AG04449 (cell line): ENCODE measurements around the gene SATB1.
"Not testable (repeated sequence)": the region's sequence is repeated elsewhere in the genome, so short reads cannot be mapped to it uniquely, and the experiment has no call there.

Source experiments
- CTCF ChIA-PET: fragments of 350-600 bp; formaldehyde crosslinking; extraction: SDS; loops from one replicate; lab custom pipeline; 2021; ENCODE audit warnings: antibody characterized with exemption; lab: Yijun Ruan, JAX
- POLR2A ChIA-PET: fragments of 400-600, 350-600 bp; formaldehyde crosslinking; extraction: SDS; loops from one replicate; lab custom pipeline; 2020; ENCODE audit warnings: antibody characterized with exemption, inconsistent platforms; lab: Yijun Ruan, JAX
- DNase-seq: peaks from one replicate; pipeline ENCODE4 v3.0.0-alpha.2; 2010; ENCODE audit warnings: low read depth, low spot score
- H3K4me3 ChIP-seq: 2 replicates; pipeline ENCODE4 v1.5.1; 2011; ENCODE audit warnings: low read depth, mild to moderate bottlenecking, control low read depth, low read length
- CTCF ChIP-seq: IDR thresholded peaks from one replicate; pipeline ENCODE4 v1.5.1; 2011; ENCODE audit warnings: mild to moderate bottlenecking, moderate library complexity, low read length, control low read depth, inconsistent platforms; ENCODE audit not compliant: insufficient read depth; ENCODE audit errors: missing control alignments

Gene SATB1

DNA sequence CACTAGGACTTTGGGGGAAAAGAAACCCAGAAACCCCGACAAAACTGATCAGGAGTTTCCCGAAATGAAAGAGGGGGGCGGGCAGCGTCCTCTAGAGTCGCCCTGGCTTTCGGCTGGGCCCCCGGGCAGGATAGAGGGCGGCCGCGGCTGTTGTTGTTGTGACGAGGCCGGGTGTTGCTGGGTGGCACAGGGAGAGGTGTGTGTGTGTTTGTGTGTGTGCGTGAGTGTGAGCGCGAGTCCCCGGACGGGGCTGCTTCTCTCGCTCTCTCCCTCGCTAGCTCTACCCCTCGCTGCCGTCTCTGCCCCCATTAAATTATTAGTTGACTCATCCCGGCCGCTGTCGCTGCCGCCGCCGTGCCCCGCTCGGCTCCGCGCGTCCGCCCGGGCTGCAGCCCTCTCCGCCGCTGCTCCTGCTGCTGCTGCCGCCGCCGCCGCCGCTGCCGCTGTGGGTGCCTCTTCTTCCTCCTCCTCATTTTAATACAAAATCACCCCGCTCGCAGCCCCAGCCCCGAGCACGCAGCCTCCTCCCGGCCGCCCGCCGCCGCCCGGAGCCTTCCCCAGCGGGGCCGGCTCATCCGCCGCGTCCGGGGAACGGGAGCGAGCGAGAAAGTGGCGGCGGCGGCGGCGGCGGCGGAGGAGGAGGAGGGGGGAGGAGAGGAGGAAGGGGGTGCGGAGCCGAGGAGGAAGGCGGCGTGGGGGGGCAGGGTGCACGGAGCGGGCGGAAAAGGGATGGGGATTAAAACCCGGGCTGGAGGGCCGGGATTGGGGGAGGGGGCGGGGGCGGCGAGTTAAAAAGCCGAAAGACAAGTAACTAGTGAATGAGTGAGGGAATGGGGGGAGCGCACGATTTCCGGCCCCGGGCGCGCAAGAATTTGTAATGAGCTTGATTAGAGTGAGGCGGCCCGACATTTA, at the start of gene SATB1:
TSS of gene SATB1 (minus strand) at position 611 of the 912 bp plus-strand sequence. CDS start 4,372 bp downstream, outside the sequence.
- DNase-seq = no peak
- ChIA-PET POLR2A (no interaction called here), CTCF (no interaction called here)
- peak within 1 kb of the TSS; percentile 74 for H3K4me3 ChIP-seq
- no peak for TF ChIP-seq CTCF

- TF ChIP-seq CTCF = no peak
- H3K4me3 ChIP-seq = no peak overlapping the region
- ChIA-PET POLR2A (no interaction called here), CTCF (no interaction called here)
- no peak for DNase-seq
These were observed 49.1 kb upstream of the SATB1 start for GRCh38 chr3:18474202-18474601.

DNA sequence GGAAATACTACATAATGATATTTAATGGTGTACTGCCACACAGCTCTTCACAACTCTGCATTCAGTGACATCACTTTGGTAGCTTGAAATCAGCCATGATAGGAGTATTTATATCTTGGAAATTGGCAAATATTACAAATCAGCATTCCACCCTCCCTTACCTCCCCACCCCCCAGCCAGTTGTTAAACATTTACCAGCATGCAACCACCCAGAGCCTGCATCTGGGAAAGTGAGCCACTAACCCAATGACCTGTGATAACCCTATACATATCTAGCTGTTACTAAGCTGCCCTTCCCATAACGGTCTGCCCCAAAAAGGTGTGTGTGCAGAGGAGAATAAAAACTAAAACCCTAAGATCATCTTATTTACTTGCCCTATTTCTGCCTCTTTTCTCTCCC, 44.6 kb upstream of the SATB1 start:
- POLR2A ChIA-PET = no interaction called here
- DNase-seq = no peak
- CTCF ChIA-PET = no interaction called here
- no peak overlapping the region for H3K4me3 ChIP-seq
- TF ChIP-seq CTCF = no peak

DNA sequence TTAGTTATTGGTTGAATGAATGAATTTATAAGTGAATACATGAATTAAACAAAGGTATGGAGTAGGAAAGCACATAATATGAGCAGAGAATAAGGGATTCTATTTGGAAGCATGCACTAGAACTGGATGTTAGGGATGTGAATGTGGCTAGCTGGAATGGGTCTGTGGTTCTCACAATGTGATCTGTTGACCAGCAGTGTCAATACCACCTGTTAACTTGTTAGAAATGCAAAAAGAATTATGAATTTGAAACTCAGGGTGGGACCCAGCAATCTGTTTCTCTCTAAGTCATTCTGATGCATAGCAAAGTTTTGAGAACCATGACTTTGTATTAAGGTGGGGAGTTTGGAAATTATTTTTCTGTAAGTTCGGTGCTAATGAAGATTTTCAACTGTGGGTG, 41.0 kb upstream of the SATB1 start:
- no peak for TF ChIP-seq CTCF
- H3K4me3 ChIP-seq = no peak overlapping the region
- ChIA-PET CTCF (no interaction called here), POLR2A (no interaction called here)
- DNase-seq = no peak

- ChIA-PET POLR2A (no interaction called here), CTCF (no interaction called here)
- no peak for DNase-seq
- no peak for TF ChIP-seq CTCF
- no peak overlapping the region for H3K4me3 ChIP-seq
These were observed 29.6 kb upstream of the SATB1 start for GRCh38 chr3:18454766-18455165.

- CTCF ChIA-PET, POLR2A ChIA-PET, H3K4me3 ChIP-seq, DNase-seq: not testable (repeated sequence)
These were observed 24.5 kb upstream of the SATB1 start for GRCh38 chr3:18449618-18450017.
